K562 (cell line): ENCODE data around the gene GTF2A1. TPM values are rescaled to one million over a fixed set of nuclear protein-coding genes. Genes with fewer than 3 reads are reported as not detected.
A peak's percentile ranks its signal among the peaks of the same experiment; 100 is the strongest.

Experiments
- ATF7 ChIP-seq: fragments of 450-650 bp; IDR thresholded peaks from 2 replicates; pipeline ENCODE4 v1.7.1; 2014; ENCODE audit warnings: mild to moderate bottlenecking, moderate library complexity
- CBFA2T2 ChIP-seq: fragments of 450-650 bp; conservative IDR thresholded peaks from 2 replicates; pipeline ENCODE4 v1.6.1; 2017; ENCODE audit warnings: mild to moderate bottlenecking
- CBFA2T3 ChIP-seq: fragments of 450-650 bp; IDR thresholded peaks from 2 replicates; pipeline ENCODE4 v1.6.1; 2017
- CTBP1 ChIP-seq: fragments of 450-650 bp; IDR thresholded peaks from 2 replicates; pipeline ENCODE4 v1.6.1; 2016; ENCODE audit warnings: borderline replicate concordance
- DPF2 ChIP-seq: fragments of 450-650 bp; IDR thresholded peaks from 2 replicates; pipeline ENCODE4 v1.6.1; 2016
- EP300 ChIP-seq: IDR thresholded peaks from 2 replicates; pipeline ENCODE4 v1.6.1; 2012; ENCODE audit warnings: low read length, improper control_type of control experiment
- ESRRA ChIP-seq: fragments of 450-650 bp; IDR thresholded peaks from 2 replicates; pipeline ENCODE4 v1.6.1; 2014; ENCODE audit warnings: low read depth, mild to moderate bottlenecking, moderate library complexity, borderline replicate concordance
- HDAC8 ChIP-seq: fragments of 450-650 bp; IDR thresholded peaks from 2 replicates; pipeline ENCODE4 v1.6.1; 2016; ENCODE audit warnings: mild to moderate bottlenecking, missing genetic modification characterization, moderate library complexity, missing compliant biosample characterization
- HLTF ChIP-seq: fragments of 450-650 bp; IDR thresholded peaks from 2 replicates; pipeline ENCODE4 v1.6.1; 2016
- MAFF ChIP-seq: IDR thresholded peaks from 2 replicates; pipeline ENCODE4 v1.6.1; 2012; ENCODE audit warnings: low read length, improper control_type of control experiment
- NFE2 ChIP-seq: IDR thresholded peaks from 2 replicates; pipeline ENCODE4 v1.6.1; 2014; ENCODE audit warnings: antibody characterized with exemption, low read depth
- NFE2L1 ChIP-seq: fragments of 450-650 bp; IDR thresholded peaks from 2 replicates; pipeline ENCODE4 v1.6.1; 2016; ENCODE audit warnings: missing genetic modification characterization, low read depth, mild to moderate bottlenecking, missing compliant biosample characterization, moderate library complexity, borderline replicate concordance
- RCOR1 ChIP-seq, 2 experiments: IDR thresholded peaks; 2 replicates each; pipeline ENCODE4 v1.6.1; 2012; ENCODE audit warnings: low read depth in 2 of 2, low read length in 2 of 2, borderline replicate concordance in 1 of 2, improper control_type of control experiment in 1 of 2
- TCF3 ChIP-seq: sonication (generic); formaldehyde crosslinking; IDR thresholded peaks from 2 replicates; pipeline ENCODE4 v1.4.0; 2020; ENCODE audit warnings: mild to moderate bottlenecking, missing genetic modification reagents
- TEAD1 ChIP-seq, 2 experiments: fragments of 450-650 bp in 1 of 2; sonication (generic) in 1 of 2; formaldehyde crosslinking; IDR thresholded peaks; 2 replicates each; pipeline versions ENCODE4 v1.4.0 to v1.8.0; 2020 to 2022; ENCODE audit warnings: mild to moderate bottlenecking in 2 of 2, missing genetic modification reagents in 1 of 2
- TOE1 ChIP-seq, 2 experiments: fragments of 450-650 bp in 1 of 2; sonication (generic) in 1 of 2; formaldehyde crosslinking in 1 of 2; IDR thresholded peaks; 2 replicates each; pipeline versions ENCODE4 v1.7.1 to v1.8.0; 2016 to 2022; ENCODE audit warnings: borderline replicate concordance in 2 of 2, mild to moderate bottlenecking in 2 of 2, antibody characterized with exemption in 1 of 2, inconsistent platforms in 1 of 2, low read depth in 1 of 2, missing genetic modification reagents in 1 of 2, moderate library complexity in 1 of 2
- TRIM24 ChIP-seq, 2 experiments: fragments of 450-650 bp; IDR thresholded peaks; 2 replicates each; pipeline ENCODE4 v1.6.1; 2016
- WHSC1 ChIP-seq: IDR thresholded peaks from one replicate; pipeline ENCODE4 v1.6.1; 2012; ENCODE audit warnings: low read length, control low read depth, inconsistent platforms
- ZNF316 ChIP-seq: fragments of 450-650 bp; IDR thresholded peaks from 2 replicates; pipeline ENCODE4 v1.6.1; 2016
- ZNF395 ChIP-seq: fragments of 200-800 bp; sonication (Bioruptor generic); IDR thresholded peaks from 2 replicates; pipeline ENCODE4 v1.6.1; 2017; ENCODE audit warnings: missing genetic modification characterization, missing compliant biosample characterization
- ZNF707 ChIP-seq: fragments of 250-450 bp; sonication (Bioruptor Pico); conservative IDR thresholded peaks from 2 replicates; pipeline ENCODE4 v1.8.0; 2022; ENCODE audit warnings: inconsistent platforms, mild to moderate bottlenecking, moderate library complexity
- ZNF766 ChIP-seq: fragments of 200-800 bp; sonication (Bioruptor generic); conservative IDR thresholded peaks from 2 replicates; pipeline ENCODE4 v1.6.1; 2016; ENCODE audit warnings: missing genetic modification characterization, missing compliant biosample characterization
- polyA plus RNA-seq, 8 experiments: library from polyadenylated mRNA; depleted of rRNA in 4 of 8; stranded (reverse) in 5 of 8; unstranded in 3 of 8; fragments of >200 nt; fragmentation: Nextera tagmentation in 2 of 8; fragmentation: Illumina TruSeq in 1 of 8; extraction: Ambion mirVana in 2 of 8; extraction: Trizol in 1 of 8; gene quantifications; 2 replicates each; pipeline versions ENCODE4 v1.2.1 to v1.2.3, GENCODE V29; 2011 to 2014; ENCODE audit warnings: inconsistent platforms in 1 of 8, missing spikeins in 1 of 8
- total RNA-seq, 7 experiments: library from RNA; depleted of rRNA in 6 of 7; stranded (reverse); fragments of >200 nt in 6 of 7; fragmentation: Illumina TruSeq in 2 of 7; extraction: Trizol in 2 of 7; gene quantifications; 2 replicates each; pipeline versions ENCODE4 v1.2.1 to v1.2.3, GENCODE V29; 2011 to 2021; ENCODE audit warnings: low replicate concordance in 1 of 7
- TF ChIP-seq, protein P1 (sequence below): fragments of 450-650 bp; IDR thresholded peaks from 2 replicates; pipeline ENCODE4 v1.6.1; 2017; ENCODE audit warnings: antibody characterized with exemption, mild to moderate bottlenecking
- TF ChIP-seq, protein P2 (sequence below), 2 experiments: fragments of 450-650 bp in 1 of 2; sonication (generic) in 1 of 2; formaldehyde crosslinking in 1 of 2; IDR thresholded peaks in 1 of 2; conservative IDR thresholded peaks in 1 of 2; 2 replicates each; pipeline versions ENCODE4 v1.6.1 to v1.8.1; 2016 to 2023; ENCODE audit warnings: mild to moderate bottlenecking in 2 of 2, moderate library complexity in 2 of 2, inconsistent platforms in 1 of 2, missing genetic modification reagents in 1 of 2

Gene GTF2A1
- total and polyA plus RNA-seq, 9 of the 15 experiments (the other 6 are each of a cell fraction or from before 2014, with no cell fraction given) = 3.4 to 22.8 (median 14.7) TPM

GRCh38 chr14:81162941-81163340 lies 57.8 kb downstream of the GTF2A1 start (continued):
- TF ChIP-seq, protein P1, sequence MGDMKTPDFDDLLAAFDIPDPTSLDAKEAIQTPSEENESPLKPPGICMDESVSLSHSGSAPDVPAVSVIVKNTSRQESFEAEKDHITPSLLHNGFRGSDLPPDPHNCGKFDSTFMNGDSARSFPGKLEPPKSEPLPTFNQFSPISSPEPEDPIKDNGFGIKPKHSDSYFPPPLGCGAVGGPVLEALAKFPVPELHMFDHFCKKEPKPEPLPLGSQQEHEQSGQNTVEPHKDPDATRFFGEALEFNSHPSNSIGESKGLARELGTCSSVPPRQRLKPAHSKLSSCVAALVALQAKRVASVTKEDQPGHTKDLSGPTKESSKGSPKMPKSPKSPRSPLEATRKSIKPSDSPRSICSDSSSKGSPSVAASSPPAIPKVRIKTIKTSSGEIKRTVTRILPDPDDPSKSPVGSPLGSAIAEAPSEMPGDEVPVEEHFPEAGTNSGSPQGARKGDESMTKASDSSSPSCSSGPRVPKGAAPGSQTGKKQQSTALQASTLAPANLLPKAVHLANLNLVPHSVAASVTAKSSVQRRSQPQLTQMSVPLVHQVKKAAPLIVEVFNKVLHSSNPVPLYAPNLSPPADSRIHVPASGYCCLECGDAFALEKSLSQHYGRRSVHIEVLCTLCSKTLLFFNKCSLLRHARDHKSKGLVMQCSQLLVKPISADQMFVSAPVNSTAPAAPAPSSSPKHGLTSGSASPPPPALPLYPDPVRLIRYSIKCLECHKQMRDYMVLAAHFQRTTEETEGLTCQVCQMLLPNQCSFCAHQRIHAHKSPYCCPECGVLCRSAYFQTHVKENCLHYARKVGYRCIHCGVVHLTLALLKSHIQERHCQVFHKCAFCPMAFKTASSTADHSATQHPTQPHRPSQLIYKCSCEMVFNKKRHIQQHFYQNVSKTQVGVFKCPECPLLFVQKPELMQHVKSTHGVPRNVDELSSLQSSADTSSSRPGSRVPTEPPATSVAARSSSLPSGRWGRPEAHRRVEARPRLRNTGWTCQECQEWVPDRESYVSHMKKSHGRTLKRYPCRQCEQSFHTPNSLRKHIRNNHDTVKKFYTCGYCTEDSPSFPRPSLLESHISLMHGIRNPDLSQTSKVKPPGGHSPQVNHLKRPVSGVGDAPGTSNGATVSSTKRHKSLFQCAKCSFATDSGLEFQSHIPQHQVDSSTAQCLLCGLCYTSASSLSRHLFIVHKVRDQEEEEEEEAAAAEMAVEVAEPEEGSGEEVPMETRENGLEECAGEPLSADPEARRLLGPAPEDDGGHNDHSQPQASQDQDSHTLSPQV = peak; percentile 55; the same call in 1 of the 2 replicates
- TF ChIP-seq ZNF766 (0 out of 2 replicates have a peak, but pooled peaks have one; percentile 33), ZNF707 (CRISPR knock-in tag) (no peak), TEAD1 (CRISPR knock-in tag; IDR thresholded peaks at IDR 0.05) (peak in 1 of 2 experiments; percentile 21; a peak in 1 of 4 replicates), CTBP1 (peak; percentile 57; the same call in 1 of the 2 replicates), HDAC8 (no peak), DPF2 (peak; percentile 35), ATF7 (peak; percentile 50), EP300 (peak; percentile 41), CBFA2T2 (peak; percentile 42; the same call in 1 of the 2 replicates), ZNF395 (CRISPR knock-in tag) (peak; percentile 51; the same call in 1 of the 2 replicates), TCF3 (peak; percentile 33), TOE1 (IDR thresholded peaks at IDR 0.05; ENCODE audit: borderline replicate concordance) (peak; percentile 74; the same call in 1 of the 2 replicates), TOE1 (CRISPR knock-in tag; IDR thresholded peaks at IDR 0.05; ENCODE audit: borderline replicate concordance, low read depth) (no peak), RCOR1 (IDR thresholded peaks at IDR 0.05; ENCODE audit: borderline replicate concordance in 1 of 2, low read depth in 2 of 2, low read length in 2 of 2) (peak in 1 of 2 experiments; percentile 66; a peak in 2 of 4 replicates), HLTF (no peak), CBFA2T3 (peak; percentile 73), NFE2 (peak; percentile 94), NFE2L1 (tag) (peak; percentile 32; the same call in 1 of the 2 replicates), MAFF (peak; percentile 83), TRIM24 (IDR thresholded peaks at IDR 0.05) (peak; percentile 42 to 58; a peak in 3 of 4 replicates), ZNF316 (peak; percentile 75), ESRRA (no peak), WHSC1 (no peak)
- TF ChIP-seq, protein P2, sequence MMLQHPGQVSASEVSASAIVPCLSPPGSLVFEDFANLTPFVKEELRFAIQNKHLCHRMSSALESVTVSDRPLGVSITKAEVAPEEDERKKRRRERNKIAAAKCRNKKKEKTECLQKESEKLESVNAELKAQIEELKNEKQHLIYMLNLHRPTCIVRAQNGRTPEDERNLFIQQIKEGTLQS (IDR thresholded peaks at IDR 0.05) = peak; percentile 25; the same call in 1 of the 2 replicates
- TF ChIP-seq, protein P2 (CRISPR knock-in tag; conservative IDR thresholded peaks at IDR 0.05) = no peak
